DMS 273 treated with DMSO at 0.1 percent for 48 hours (cell line): Measurements from ENCODE around the gene GDF11.

Experiments used
- DNase-seq: peaks from one replicate; lab custom pipeline; 2025; lab: John Stamatoyannopoulos, UW

The GDF11 gene

GRCh38 chr12:55723516-55724225, 19.3 kb upstream of the GDF11 start:
- DNase-seq = no peak

GRCh38 chr12:55724226-55724939, 18.5 kb upstream of the GDF11 start:
- DNase-seq = no peak

- no peak for DNase-seq
Measured at GRCh38 chr12:55724940-55725309, 18.0 kb upstream of the GDF11 start.

- DNase-seq = no peak
Measured at GRCh38 chr12:55725556-55725955, 17.4 kb upstream of the GDF11 start.

- no peak for DNase-seq
Measured at GRCh38 chr12:55726971-55727370, 16.0 kb upstream of the GDF11 start.

- no peak for DNase-seq
Measured at GRCh38 chr12:55727643-55728185, 15.2 kb upstream of the GDF11 start.

- no peak for DNase-seq
Measured at GRCh38 chr12:55728186-55728938, 14.6 kb upstream of the GDF11 start.

- DNase-seq = peak; percentile 68
Measured at GRCh38 chr12:55728939-55729818, 13.7 kb upstream of the GDF11 start, which contains the start of gene CD63. TSS of gene CD63 (minus strand) at chr12:55729009. CDS start at chr12:55728341, 668 bp downstream.

- DNase-seq = no peak
Measured at GRCh38 chr12:55729819-55730818, 12.8 kb upstream of the GDF11 start.

- DNase-seq = no peak
Measured at GRCh38 chr12:55732288-55732687, 10.6 kb upstream of the GDF11 start.

- no peak for DNase-seq
Measured at GRCh38 chr12:55733021-55733555, 9.8 kb upstream of the GDF11 start.

GRCh38 chr12:55733858-55734257, 9.1 kb upstream of the GDF11 start:
- no peak for DNase-seq

GRCh38 chr12:55734595-55734994, 8.3 kb upstream of the GDF11 start:
- no peak for DNase-seq

GRCh38 chr12:55736076-55736475, 6.8 kb upstream of the GDF11 start:
- DNase-seq = no peak

- peak; percentile 67 for DNase-seq
Measured at GRCh38 chr12:55736780-55737580, 5.9 kb upstream of the GDF11 start.

- no peak for DNase-seq
Measured at GRCh38 chr12:55737581-55738122, 5.3 kb upstream of the GDF11 start.

- peak; percentile 70 for DNase-seq
Measured at GRCh38 chr12:55738123-55739024, 4.5 kb upstream of the GDF11 start.

GRCh38 chr12:55739025-55739378, 3.9 kb upstream of the GDF11 start:
- DNase-seq = no peak
